HepG2 (cell line): ENCODE data around the gene HIC1. TPM values are rescaled to one million over a fixed set of nuclear protein-coding genes. Genes with fewer than 3 reads are reported as not detected.
A peak's percentile ranks its signal among the peaks of the same experiment; 100 is the strongest.

ENCODE experiments used
- ATAC-seq: fragments of 200-7000 bp; cut with Tn5 transposase; 3 replicates; pipeline ENCODE4 v1.9.1; 2020; ENCODE audit warnings: mild to moderate bottlenecking, moderate library complexity
- BruUV-seq: library from RNA; stranded (reverse); fragments of 400-500 nt; replicated peaks from 2 replicates; lab custom pipeline; 2021; lab: Mats Ljungman, UMichigan
- CTCF ChIA-PET: fragments of 300-600 bp; formaldehyde crosslinking; extraction: SDS; loops from one replicate; lab custom pipeline; 2021; ENCODE audit warnings: low total read pairs, inconsistent platforms, low intra/inter-chr PET ratio; lab: Yijun Ruan, JAX
- POLR2A ChIA-PET: fragments of 350-600 bp; sonication (Branson Sonifier 250); formaldehyde crosslinking; loops from one replicate; lab custom pipeline; 2020; ENCODE audit warnings: antibody characterized with exemption, inconsistent platforms; lab: Yijun Ruan, JAX
- DNase-seq: peaks from one replicate; pipeline ENCODE4 v3.0.0-alpha.2; 2015; ENCODE audit warnings: low spot score
- FAIRE-seq: peaks from 3 replicates; lab custom pipeline; 2011; peaks lifted over from hg19 to GRCh38; lab: Jason Lieb, UNC
- H2AFZ ChIP-seq: one replicate; pipeline ENCODE4 v1.6.1; 2011; ENCODE audit warnings: low read length, inconsistent platforms
- H3K27ac ChIP-seq: fragments of 300-600 bp; 3 replicates; pipeline ENCODE4 v1.8.0; 2011; ENCODE audit warnings: mixed run types, mild to moderate bottlenecking, mixed read lengths, low read length, inconsistent platforms; ENCODE audit not compliant: insufficient read depth; ENCODE audit errors: extremely low read length
- H3K27me3 ChIP-seq, 2 experiments: fragments of 200-600 bp in 1 of 2; 2 replicates in 1 of 2; 3 replicates in 1 of 2; pipeline versions ENCODE4 v1.6.0 to v1.8.0; 2011; ENCODE audit warnings: low read length in 2 of 2, mild to moderate bottlenecking in 2 of 2, moderate library complexity in 2 of 2, inconsistent platforms in 1 of 2; ENCODE audit not compliant: insufficient read depth in 2 of 2, control insufficient read depth in 1 of 2
- H3K36me3 ChIP-seq, 2 experiments: fragments of 200-600 bp in 1 of 2; replicated peaks in 1 of 2; 2 replicates in 1 of 2; 3 replicates in 1 of 2; pipeline versions ENCODE4 v1.5.1 to v1.8.0; 2011; ENCODE audit warnings: low read length in 2 of 2, inconsistent platforms in 1 of 2; ENCODE audit not compliant: insufficient read depth in 2 of 2, control insufficient read depth in 1 of 2
- H3K4me1 ChIP-seq: 2 replicates; pipeline ENCODE4 v1.5.1; 2012; ENCODE audit warnings: low read length, inconsistent platforms; ENCODE audit not compliant: insufficient read depth
- H3K4me2 ChIP-seq: 2 replicates; pipeline ENCODE4 v1.6.0; 2011; ENCODE audit warnings: low read depth, low read length, inconsistent platforms
- H3K4me3 ChIP-seq, 3 experiments: fragments of 200-600 bp in 1 of 3; sonication (generic), shearing (Covaris generic) in 1 of 3; replicated peaks in 1 of 3; 2 replicates each; pipeline ENCODE4 v1.5.1; 2011 to 2016; ENCODE audit warnings: low read length in 3 of 3, inconsistent platforms in 2 of 3, low read depth in 2 of 3, mild to moderate bottlenecking in 2 of 3, control low read depth in 1 of 3, mixed read lengths in 1 of 3; ENCODE audit not compliant: insufficient read depth in 1 of 3
- H3K79me2 ChIP-seq: one replicate; pipeline ENCODE4 v1.6.1; 2011; ENCODE audit warnings: low read length, inconsistent platforms; ENCODE audit not compliant: insufficient read depth
- H3K9ac ChIP-seq: 2 replicates; pipeline ENCODE4 v1.6.0; 2011; ENCODE audit warnings: mild to moderate bottlenecking, low read depth, low read length, inconsistent platforms; ENCODE audit not compliant: insufficient read depth
- H3K9me3 ChIP-seq: 2 replicates; pipeline ENCODE4 v1.5.1; 2012; ENCODE audit warnings: mild to moderate bottlenecking, low read length
- H4K20me1 ChIP-seq: 2 replicates; pipeline ENCODE4 v1.6.0; 2011; ENCODE audit warnings: inconsistent platforms, mild to moderate bottlenecking, low read length, moderate library complexity; ENCODE audit not compliant: insufficient read depth
- FOXO4 ChIP-seq: sonication (generic); formaldehyde crosslinking; conservative IDR thresholded peaks from 2 replicates; pipeline ENCODE4 v1.8.1; 2023; ENCODE audit warnings: missing genetic modification reagents
- GATAD1 ChIP-seq: IDR thresholded peaks from 2 replicates; pipeline ENCODE4 v1.6.1; 2016; ENCODE audit warnings: missing genetic modification reagents, missing compliant biosample characterization
- MAZ ChIP-seq, 2 experiments: sonication (generic) in 1 of 2; formaldehyde crosslinking in 1 of 2; IDR thresholded peaks; 2 replicates each; pipeline versions ENCODE4 v1.5.0 to v1.6.1; 2012 to 2020; ENCODE audit warnings: low read depth in 2 of 2, mild to moderate bottlenecking in 2 of 2, borderline replicate concordance in 1 of 2, improper control_type of control experiment in 1 of 2, low read length in 1 of 2, missing genetic modification reagents in 1 of 2, moderate library complexity in 1 of 2
- MED13 ChIP-seq: sonication (generic); formaldehyde crosslinking; IDR thresholded peaks from 2 replicates; pipeline ENCODE4 v1.5.0; 2020; ENCODE audit warnings: missing genetic modification reagents
- NCOA1 ChIP-seq: sonication (generic); formaldehyde crosslinking; IDR thresholded peaks from 2 replicates; pipeline ENCODE4 v1.9.0; 2021; ENCODE audit warnings: missing genetic modification reagents
- UBTF ChIP-seq: sonication (generic); formaldehyde crosslinking; IDR thresholded peaks from 2 replicates; pipeline ENCODE4 v1.4.0; 2020; ENCODE audit warnings: mild to moderate bottlenecking, missing genetic modification reagents
- XRCC5 ChIP-seq: fragments of 200-400 bp; formaldehyde crosslinking; optimal IDR thresholded peaks from 2 replicates; pipeline ENCODE3; 2017; ENCODE audit warnings: mild to moderate bottlenecking, low read length
- ZNF10 ChIP-seq: sonication (generic); formaldehyde crosslinking; IDR thresholded peaks from 2 replicates; pipeline ENCODE4 v1.4.0; 2020; ENCODE audit warnings: mild to moderate bottlenecking, low read depth, missing genetic modification reagents, borderline replicate concordance
- ZNF629 ChIP-seq: sonication (generic); formaldehyde crosslinking; conservative IDR thresholded peaks from 2 replicates; pipeline ENCODE4 v1.5.0; 2020; ENCODE audit warnings: missing genetic modification reagents
- WGBS: methylation state at CpG from one replicate; pipeline ENCODE4 v1.1.6; 2017; ENCODE audit warnings: low lambda C conversion rate; 5-methylcytosine and 5-hydroxymethylcytosine counted together
- in situ Hi-C: cut with HindIII; loops from 2 replicates; pipeline ENCODE4 v1.10.0; 2017; ENCODE audit warnings: low pct_unique_long_range_greater_than_20kb; ENCODE audit not compliant: extremely low pct_ligation_motif_present
- intact Hi-C: fragments of 100-400 bp; cut with micrococcal nuclease; formaldehyde crosslinking; loops from one replicate; pipeline ENCODE4 v1.10.0; 2022; ENCODE audit not compliant: unreplicated experiment
- polyA plus RNA-seq, 8 experiments: library from polyadenylated mRNA; depleted of rRNA in 3 of 8; stranded (reverse) in 7 of 8; unstranded in 1 of 8; fragments of >200 nt; fragmentation: Illumina TruSeq in 4 of 8; extraction: Trizol in 4 of 8; gene quantifications; 2 replicates each; pipeline versions ENCODE4 v1.2.1 to v1.2.3, GENCODE V29; 2011 to 2016; ENCODE audit warnings: low read depth in 4 of 8, missing spikeins in 1 of 8, mixed read lengths in 1 of 8; ENCODE audit not compliant: insufficient read depth in 1 of 8
- total RNA-seq, 5 experiments: library from RNA; depleted of rRNA; stranded (reverse); fragments of >200 nt; fragmentation: Illumina TruSeq; extraction: Trizol; gene quantifications; 2 replicates each; pipeline ENCODE4 v1.2.3, GENCODE V29; 2016; ENCODE audit warnings: low read depth in 1 of 5
- TF ChIP-seq, protein P1 (sequence below): sonication (generic); formaldehyde crosslinking; IDR thresholded peaks from 2 replicates; pipeline ENCODE4 v1.5.0; 2020; ENCODE audit warnings: missing genetic modification reagents, mild to moderate bottlenecking, borderline replicate concordance

HIC1 gene
- total and polyA plus RNA-seq, 2 of the 13 experiments (the other 11 are each of a cell fraction or from before 2014, with no cell fraction given) = 0.04 to 0.31 TPM

GRCh38 chr17:2042933-2043332 lies 12.0 kb upstream of the HIC1 start:
- no peak for TF ChIP-seq ZNF10 (CRISPR knock-in tag)
- peak; percentile 12 for TF ChIP-seq XRCC5
- TF ChIP-seq UBTF = no peak; the same call in 1 of the 2 replicates
- TF ChIP-seq, protein P1, sequence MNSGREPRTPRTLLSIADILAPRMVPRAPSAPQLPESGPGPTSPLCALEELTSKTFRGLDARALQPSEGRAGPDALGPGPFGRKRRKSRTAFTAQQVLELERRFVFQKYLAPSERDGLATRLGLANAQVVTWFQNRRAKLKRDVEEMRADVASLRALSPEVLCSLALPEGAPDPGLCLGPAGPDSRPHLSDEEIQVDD (CRISPR knock-in tag) = no peak
- TF ChIP-seq FOXO4 (CRISPR knock-in tag) = 0 out of 2 replicates have a peak, but pooled peaks have one; percentile 64
- no peak for TF ChIP-seq NCOA1 (CRISPR knock-in tag)
- TF ChIP-seq ZNF629 (CRISPR knock-in tag) = no peak
- no peak for TF ChIP-seq GATAD1 (CRISPR knock-in tag)
- no peak for TF ChIP-seq MED13
- TF ChIP-seq MAZ (IDR thresholded peaks at IDR 0.05; ENCODE audit: borderline replicate concordance, low read depth, low read length) = no peak
- TF ChIP-seq MAZ (CRISPR knock-in tag; IDR thresholded peaks at IDR 0.05; ENCODE audit: low read depth) = no peak
- TF ChIP-seq, all 625 proteins: peak for 2
- Histone ChIP-seq H3K4me1 (peaks cover 8% of the 10 kb centered on the region), H3K9me3 (no peaks in the 10 kb centered on the region), H4K20me1 (no peaks in the 10 kb centered on the region), H3K4me2 (peak overlapping the region; percentile 86), H3K9ac (peak overlapping the region; percentile 85), H2AFZ (no peak overlapping the region), H3K4me3 (peak overlapping the region in 2 of 3 experiments; percentile 70 to 81; a peak in 4 of 6 replicates), H3K79me2 (no peaks in the 10 kb centered on the region), H3K27ac (no peak overlapping the region), H3K27me3 (no peaks in the 10 kb centered on the region), H3K36me3 (peaks cover 4 to 15% of the 10 kb centered on the region in 2 experiments; a peak in 3 of 5 replicates)
- FAIRE-seq = no peak
- WGBS = 95% methylated on average over 4 of the region's 5 CpGs
- TSS peak; percentile 64 for BruUV-seq
- CTCF ChIA-PET = interaction anchor here (1.9 kb wide), 1 partner anchor 134 kb away, joined by 8 read pairs; no protein-coding TSS in a partner anchor
- in situ Hi-C loops (loop anchor here (25.0 kb wide), 1 partner anchor 331 kb away; the partner anchor contains the start of genes TLCD2 and WDR81), intact Hi-C loops (no loop called here)
- no peak for ATAC-seq
- no peak for DNase-seq
- POLR2A ChIA-PET = no interaction called here
